NB4 (cell line): Measurements from ENCODE around the gene C5.

Experiments
- DNase-seq: peaks from one replicate; pipeline ENCODE4 v3.0.0; 2010; ENCODE audit warnings: low read depth
- H3K4me3 ChIP-seq: one replicate; pipeline ENCODE4 v1.5.1; 2011; ENCODE audit warnings: mild to moderate bottlenecking, low read depth, low read length, moderate library complexity
- CTCF ChIP-seq: IDR thresholded peaks from one replicate; pipeline ENCODE4 v1.5.1; 2012; ENCODE audit warnings: low read depth, low read length
- MAX ChIP-seq: IDR thresholded peaks from 2 replicates; pipeline ENCODE4 v1.6.1; 2011; ENCODE audit warnings: low read depth, low read length
- MYC ChIP-seq: IDR thresholded peaks from 2 replicates; pipeline ENCODE4 v1.6.1; 2011; ENCODE audit warnings: low read depth, low read length
- POLR2A ChIP-seq: IDR thresholded peaks from 2 replicates; pipeline ENCODE4 v1.6.1; 2011; ENCODE audit warnings: mild to moderate bottlenecking; ENCODE audit not compliant: insufficient read length; ENCODE audit errors: extremely low read depth

Gene C5

GRCh38 chr9:120947222-120947621, 102.9 kb downstream of the C5 start:
- no peak for TF ChIP-seq POLR2A
- no peak for TF ChIP-seq CTCF
- no peak overlapping the region for H3K4me3 ChIP-seq
- no peak for DNase-seq

- no peak for DNase-seq
- TF ChIP-seq MYC, result no peak
- no peak for TF ChIP-seq CTCF
- no peak for TF ChIP-seq POLR2A
- no peak for TF ChIP-seq MAX
- no peak overlapping the region for H3K4me3 ChIP-seq
Observed at GRCh38 chr9:120946259-120946658, 103.8 kb downstream of the C5 start.

GRCh38 chr9:120944948-120945347, 105.1 kb downstream of the C5 start:
- no peak for DNase-seq
- TF ChIP-seq POLR2A (no peak), MYC (no peak), CTCF (no peak), MAX (no peak)
- H3K4me3 ChIP-seq, result no peak overlapping the region

- no peak overlapping the region for H3K4me3 ChIP-seq
- TF ChIP-seq MYC (no peak), CTCF (no peak), POLR2A (no peak), MAX (no peak)
- peak; percentile 64 for DNase-seq
Observed at GRCh38 chr9:120944434-120944843, 105.6 kb downstream of the C5 start.

GRCh38 chr9:120942186-120943001, 107.7 kb downstream of the C5 start:
- no peak overlapping the region for H3K4me3 ChIP-seq
- no peak for DNase-seq

More at GRCh38 chr9:120942186-120943001, 107.7 kb downstream of the C5 start:
- TF ChIP-seq MAX (no peak), CTCF (no peak), MYC (no peak), POLR2A (no peak)
